OCI-LY7 (cell line): Measurements from ENCODE around the gene PPL. TPM values are rescaled to one million over a fixed set of nuclear protein-coding genes. Genes with fewer than 3 reads are reported as not detected.

Experiments
- BruUV-seq: library from RNA; stranded (reverse); fragments of 400-500 nt; replicated peaks from 2 replicates; lab custom pipeline; 2021; lab: Mats Ljungman, UMichigan
- CTCF ChIA-PET: fragments of 300-600 bp; sonication (Branson Sonifier 250); formaldehyde crosslinking; loops from one replicate; lab custom pipeline; 2022; ENCODE audit warnings: antibody characterized with exemption; ENCODE audit not compliant: unreplicated experiment; lab: Charles Lee
- POLR2A ChIA-PET: fragments of 300-600 bp; sonication (Branson Sonifier 250); formaldehyde crosslinking; loops from one replicate; lab custom pipeline; 2022; ENCODE audit warnings: antibody characterized with exemption; lab: Charles Lee
- DNase-seq: peaks from one replicate; pipeline ENCODE4 v3.0.0-alpha.2; 2015; ENCODE audit warnings: low spot score
- H2AFZ ChIP-seq: fragments of 200-600 bp; sonication (generic), shearing (Covaris generic); 2 replicates; pipeline ENCODE4 v1.6.1; 2014; ENCODE audit warnings: mild to moderate bottlenecking, antibody characterized with exemption, low read length, moderate library complexity
- H3K27ac ChIP-seq: fragments of 200-600 bp; sonication (generic); 2 replicates; pipeline ENCODE4 v1.5.1; 2014; ENCODE audit warnings: mixed run types, low read depth, mild to moderate bottlenecking, moderate library complexity, low read length, inconsistent platforms; ENCODE audit not compliant: poor library complexity, severe bottlenecking
- H3K36me3 ChIP-seq: fragments of 200-600 bp; sonication (generic); 2 replicates; pipeline ENCODE4 v1.6.1; 2014; ENCODE audit warnings: mild to moderate bottlenecking, antibody characterized with exemption, low read length, moderate library complexity, mixed read lengths; ENCODE audit not compliant: insufficient read depth
- H3K4me1 ChIP-seq: fragments of 200-600 bp; sonication (generic); 2 replicates; pipeline ENCODE4 v1.5.1; 2014; ENCODE audit warnings: mild to moderate bottlenecking, low read length; ENCODE audit not compliant: insufficient read depth, poor library complexity, severe bottlenecking
- H3K4me2 ChIP-seq: fragments of 200-600 bp; sonication (generic); 2 replicates; pipeline ENCODE4 v1.6.1; 2014; ENCODE audit warnings: mild to moderate bottlenecking, low read length
- H3K4me3 ChIP-seq: fragments of 200-600 bp; sonication (generic); 2 replicates; pipeline ENCODE4 v1.5.1; 2014; ENCODE audit warnings: mild to moderate bottlenecking, low read depth, low read length; ENCODE audit not compliant: poor library complexity, severe bottlenecking
- H3K79me2 ChIP-seq: fragments of 200-600 bp; sonication (generic); 2 replicates; pipeline ENCODE4 v1.6.1; 2016; ENCODE audit warnings: low read depth, mild to moderate bottlenecking, low read length, moderate library complexity, mixed read lengths; ENCODE audit not compliant: insufficient read depth
- H3K9me2 ChIP-seq: fragments of 200-600 bp; sonication (generic); 2 replicates; pipeline ENCODE4 v1.6.1; 2016; ENCODE audit warnings: mild to moderate bottlenecking, low read length, mixed read lengths; ENCODE audit not compliant: insufficient read depth
- H3K9me3 ChIP-seq: fragments of 200-600 bp; sonication (generic); 2 replicates; pipeline ENCODE4 v1.6.1; 2014; ENCODE audit warnings: mild to moderate bottlenecking, mixed run types, low read length, mixed read lengths
- H4K20me1 ChIP-seq: fragments of 200-600 bp; sonication (generic); 2 replicates; pipeline ENCODE4 v1.6.1; 2014; ENCODE audit warnings: mild to moderate bottlenecking, antibody characterized with exemption, low read length, moderate library complexity, mixed read lengths; ENCODE audit not compliant: insufficient read depth
- CTCF ChIP-seq: fragments of 200-600 bp; sonication (generic); conservative IDR thresholded peaks from 2 replicates; pipeline ENCODE4 v1.5.1; 2014; ENCODE audit warnings: mild to moderate bottlenecking, antibody characterized with exemption, low read length, moderate library complexity, mixed read lengths
- EZH2phosphoT487 ChIP-seq: fragments of 200-600 bp; sonication (generic); IDR thresholded peaks from 2 replicates; pipeline ENCODE4 v1.6.1; 2018; ENCODE audit warnings: low read depth, borderline replicate concordance, mild to moderate bottlenecking, mixed run types, antibody characterized with exemption, low read length, moderate library complexity, mixed read lengths
- intact Hi-C: fragments of 100-400 bp; cut with micrococcal nuclease; formaldehyde crosslinking; loops from one replicate; pipeline ENCODE4 v1.10.0; 2022; ENCODE audit not compliant: unreplicated experiment
- total RNA-seq, 2 experiments: library from RNA; depleted of rRNA in 1 of 2; stranded (reverse); fragments of >200 nt in 1 of 2; shearing (Covaris generic) in 1 of 2; gene quantifications; 2 replicates each; pipeline ENCODE4 v1.2.3, GENCODE V29; 2014 to 2022

Gene PPL
- total RNA-seq, 2 experiments from 2014 or later, result not detected

GRCh38 chr16:4847774-4848587 lies 89.0 kb downstream of the PPL start:
- H3K9me3 ChIP-seq, result no peaks in the 10 kb centered on the region
- intact Hi-C loops, result loop anchor here (2.0 to 10.0 kb wide), 4 partner anchors 45 to 423 kb away; partner anchors contain the start of genes ANKS3, DNAAF8, DNAJA3 and ROGDI
- peaks cover 38% of the 10 kb centered on the region for H4K20me1 ChIP-seq
- H3K4me3 ChIP-seq, result peak overlapping the region; percentile 96
- peak overlapping the region; percentile 99 for H3K4me2 ChIP-seq
- peaks cover 38% of the 10 kb centered on the region for H3K4me1 ChIP-seq
- DNase-seq, result peak; percentile 62
- ChIA-PET POLR2A (no interaction called here), CTCF (no interaction called here)
- H3K27ac ChIP-seq, result peak overlapping the region; percentile 74
- H3K9me2 ChIP-seq, result no peaks in the 10 kb centered on the region
- H3K79me2 ChIP-seq, result peaks cover 92% of the 10 kb centered on the region
- peak overlapping the region; percentile 33; the same call in 1 of the 2 replicates for H2AFZ ChIP-seq
- no TSS peak for BruUV-seq
- H3K36me3 ChIP-seq, result peaks cover 42% of the 10 kb centered on the region
- TF ChIP-seq CTCF (no peak), EZH2phosphoT487 (no peak)

DNA sequence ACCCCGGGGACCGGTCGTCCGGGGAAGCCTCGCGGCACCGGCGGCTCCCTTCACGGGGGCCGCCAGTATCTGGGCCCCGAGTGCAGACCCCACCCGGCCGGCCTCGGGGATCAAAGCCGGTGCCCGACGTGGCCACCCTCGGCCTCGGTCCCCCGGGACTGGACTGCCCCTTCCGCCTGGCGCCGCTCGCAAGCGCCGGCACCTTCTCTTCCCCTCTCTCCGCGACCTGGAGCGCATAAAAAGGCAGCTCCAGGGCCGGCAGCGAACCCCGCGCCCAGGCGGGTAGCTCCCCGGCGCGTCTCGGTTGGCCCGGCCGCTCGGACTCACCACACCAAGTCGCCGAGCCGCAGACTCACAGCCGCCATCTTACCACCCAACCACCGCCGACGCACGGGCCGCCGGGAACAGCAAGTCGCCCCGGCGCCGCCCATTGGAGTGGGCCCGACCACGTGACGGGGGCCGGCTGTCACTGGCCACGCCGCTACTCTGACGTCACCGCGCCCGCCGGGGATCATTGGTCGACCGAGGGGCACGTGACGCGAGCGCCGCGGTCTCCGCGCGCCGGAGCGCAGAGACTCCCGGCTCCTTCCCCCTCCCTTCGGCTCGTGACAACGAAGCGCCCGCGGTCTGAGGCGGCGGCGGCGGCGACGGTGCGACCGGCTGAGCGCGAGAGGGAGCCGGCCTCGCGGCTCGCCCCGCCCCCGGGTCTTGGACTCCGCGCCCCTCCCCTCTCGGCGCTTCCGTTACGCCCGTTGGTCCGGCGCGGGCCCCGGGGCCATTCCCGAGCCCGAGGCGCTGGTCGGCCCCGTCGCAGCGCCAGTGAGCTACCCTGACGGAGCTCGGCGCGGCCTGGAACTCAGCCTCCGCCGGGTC lies 89.8 kb downstream of the PPL start, which contains the start of the genes GLYR1 and UBN1:
TSS of gene GLYR1 (minus strand) at position 388 of the 873 bp plus-strand sequence. CDS start at position 365, 23 bp downstream.
TSS of gene UBN1 (plus strand) at position 581 of the 873 bp plus-strand sequence. CDS start 5,437 bp downstream, outside the sequence.
- H3K4me3 ChIP-seq, result peak within 1 kb of the TSS; percentile 96
- peak within 1 kb of the TSS; percentile 99 for H3K4me2 ChIP-seq
- intact Hi-C loops, result loop anchor here (2.0 to 10.0 kb wide), 4 partner anchors 44 to 422 kb away; partner anchors contain the start of genes ANKS3, DNAAF8, DNAJA3 and ROGDI
- H3K27ac ChIP-seq, result peak within 1 kb of the TSS; percentile 74
- peaks cover 38% of the 10 kb centered on the region for H4K20me1 ChIP-seq
- DNase-seq, result peak; percentile 98
- peaks cover 84% of the 10 kb centered on the region for H3K79me2 ChIP-seq
- no peaks in the 10 kb centered on the region for H3K9me3 ChIP-seq
- CTCF ChIA-PET, result no interaction called here
- H2AFZ ChIP-seq, result peak within 1 kb of the TSS; percentile 45
- H3K9me2 ChIP-seq, result no peaks in the 10 kb centered on the region
- POLR2A ChIA-PET, result interaction anchor here (0.9 kb wide), 1 partner anchor 15 kb away, joined by 3 read pairs; no protein-coding TSS in a partner anchor
- no peak for TF ChIP-seq EZH2phosphoT487
- no peak for TF ChIP-seq CTCF
- peaks cover 38% of the 10 kb centered on the region for H3K4me1 ChIP-seq
- peaks cover 43% of the 10 kb centered on the region for H3K36me3 ChIP-seq
- BruUV-seq, result no TSS peak
